Gastrocnemius medialis (tissue), 4 donors: ENCODE measurements around the gene SYT1.

ENCODE experiments used
- CTCF ChIP-seq, 5 experiments: fragments of 450-650 bp in 3 of 5; fragments of 200-600 bp in 2 of 5; sonication (generic) in 2 of 5; IDR thresholded peaks in 4 of 5; conservative IDR thresholded peaks in 1 of 5; 1 replicate in 4 of 5; 2 replicates in 1 of 5; pipeline ENCODE4 v1.5.1; 2016 to 2019; ENCODE audit warnings: antibody characterized with exemption in 5 of 5, mild to moderate bottlenecking in 3 of 5, moderate library complexity in 3 of 5
- POLR2A ChIP-seq, 2 donors: fragments of 450-650 bp; IDR thresholded peaks; one replicate each; pipeline ENCODE4 v1.6.1; 2017; ENCODE audit warnings: antibody characterized with exemption in 2 of 2, mild to moderate bottlenecking in 2 of 2, moderate library complexity in 2 of 2

- no peak for TF ChIP-seq CTCF (IDR thresholded peaks at IDR 0.05 in 4 of 5, conservative IDR thresholded peaks at IDR 0.05 in 1 of 5)
- no peak for TF ChIP-seq POLR2A (IDR thresholded peaks at IDR 0.05)
Observed at GRCh38 chr12:79238246-79238645, 373.7 kb downstream of the SYT1 start.
